ENCODE measurements around the gene MAMLD1.

Gene MAMLD1

DNA sequence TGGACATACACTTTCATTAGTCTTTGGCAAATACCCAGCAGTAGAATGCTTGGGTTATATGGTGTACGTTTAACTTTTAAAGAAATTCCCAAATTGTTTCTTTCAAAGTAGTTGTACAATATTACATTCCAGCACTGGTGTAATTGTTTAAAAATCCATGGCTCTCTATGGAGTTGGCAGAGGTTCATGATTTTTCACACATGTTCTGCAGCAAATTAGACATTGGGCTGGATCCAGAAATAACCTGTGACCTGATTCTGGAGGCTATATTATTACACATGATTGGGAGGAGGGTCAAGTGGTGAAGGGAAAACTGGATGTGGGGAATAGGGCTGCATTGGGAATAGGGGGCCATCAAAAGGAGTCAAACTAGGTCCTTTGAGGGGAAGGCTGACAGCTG, 41.9 kb downstream of the MAMLD1 start:
- DNase-seq: no peak

DNA sequence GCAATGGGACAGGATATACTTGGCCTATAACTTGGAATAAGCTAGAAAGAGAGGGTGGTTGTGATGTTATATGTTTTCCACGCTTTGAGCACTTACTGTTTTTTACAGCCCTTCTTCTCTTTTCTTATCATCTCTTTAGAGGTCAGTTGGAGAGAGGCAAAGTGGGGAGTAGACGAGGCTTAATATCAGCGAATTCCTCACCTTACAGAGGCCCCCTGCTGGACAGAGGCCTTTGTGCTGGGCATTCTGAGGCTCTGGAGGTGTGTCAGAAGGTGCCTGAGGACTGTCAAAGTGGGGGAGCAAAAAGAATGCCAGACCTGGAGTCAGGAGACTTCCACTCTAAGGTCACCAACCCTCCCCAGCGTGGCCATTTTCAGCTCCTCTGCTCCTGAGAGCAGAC, 42.5 kb downstream of the MAMLD1 start:
- no peak for DNase-seq

DNA sequence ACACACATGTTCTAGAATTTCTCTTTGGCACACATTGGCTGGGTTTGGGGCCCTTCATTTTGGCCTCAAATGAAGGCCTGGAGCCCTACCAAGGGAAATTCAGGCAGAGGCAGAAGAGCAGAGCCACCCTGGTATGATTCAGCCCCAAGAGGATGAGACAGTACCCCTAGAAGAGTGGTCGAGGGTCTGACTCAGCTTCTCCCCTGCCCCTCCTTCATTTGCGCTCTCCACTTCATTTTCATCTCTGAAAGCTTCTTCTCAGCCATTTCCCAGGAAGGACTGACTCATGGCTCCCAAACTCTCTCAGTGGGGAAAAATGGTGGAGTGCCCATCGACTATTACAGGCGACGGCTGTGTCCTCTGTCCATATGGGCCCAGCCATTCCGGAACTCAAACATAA, 43.5 kb downstream of the MAMLD1 start:
- DNase-seq: no peak

DNA sequence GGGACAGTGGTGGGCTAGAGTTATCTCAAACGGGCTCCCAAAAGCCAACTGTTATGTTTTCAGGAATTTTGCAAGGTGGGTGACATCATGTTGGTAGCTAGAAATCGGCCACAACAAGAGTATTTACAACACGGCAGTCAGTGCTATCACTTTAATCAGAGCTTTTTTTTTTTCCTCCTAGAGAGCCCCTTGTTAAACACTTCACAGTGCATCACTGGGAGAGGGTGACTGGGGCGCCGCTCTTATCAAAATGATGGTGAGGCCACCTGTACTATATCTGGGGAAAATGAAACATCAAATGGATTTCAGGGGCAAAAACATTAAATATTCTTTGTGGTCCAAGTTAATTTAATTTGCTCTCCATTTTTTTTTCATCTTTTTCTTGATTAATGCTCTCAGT, 44.9 kb downstream of the MAMLD1 start:
- DNase-seq: no peak

DNA sequence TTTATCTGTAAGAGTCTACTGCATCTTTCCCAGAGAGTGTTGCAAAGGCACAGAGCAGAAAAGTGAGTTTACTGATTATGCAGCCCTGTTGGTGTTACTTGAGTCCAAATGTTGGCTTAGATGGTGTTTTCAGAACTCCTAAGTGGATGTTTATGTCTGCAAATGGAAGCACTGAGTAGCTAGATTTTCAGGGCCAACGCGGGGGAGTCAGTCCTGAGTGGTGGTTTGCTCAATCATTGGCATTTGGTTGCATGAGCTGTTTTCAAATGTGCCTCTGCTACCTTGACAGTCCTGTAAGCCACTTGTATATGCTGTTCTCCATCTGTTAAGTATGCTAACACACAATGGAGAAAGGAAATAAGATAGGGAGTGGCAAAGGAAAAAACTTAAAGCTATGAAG, 45.4 kb downstream of the MAMLD1 start:
- DNase-seq: no peak

DNA sequence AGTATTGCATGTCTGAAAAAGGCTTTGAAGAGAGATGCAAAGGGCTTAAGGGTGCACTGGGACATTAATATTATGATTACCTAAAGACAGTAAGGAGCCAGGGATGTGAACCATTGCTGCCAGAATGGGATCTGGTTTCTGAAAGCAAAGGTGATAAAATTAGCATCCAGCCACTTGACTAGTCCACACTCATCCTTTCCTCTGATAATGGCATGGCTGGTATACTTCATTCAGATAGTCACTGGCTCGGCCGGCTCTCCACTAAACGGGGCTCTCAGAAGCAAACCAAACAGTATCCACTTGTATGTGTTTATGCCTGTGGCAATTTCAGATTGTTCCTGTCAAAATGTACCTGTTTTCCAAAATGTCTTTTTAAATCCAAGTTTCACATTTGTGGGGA, 46.4 kb downstream of the MAMLD1 start:
- no peak for DNase-seq

DNA sequence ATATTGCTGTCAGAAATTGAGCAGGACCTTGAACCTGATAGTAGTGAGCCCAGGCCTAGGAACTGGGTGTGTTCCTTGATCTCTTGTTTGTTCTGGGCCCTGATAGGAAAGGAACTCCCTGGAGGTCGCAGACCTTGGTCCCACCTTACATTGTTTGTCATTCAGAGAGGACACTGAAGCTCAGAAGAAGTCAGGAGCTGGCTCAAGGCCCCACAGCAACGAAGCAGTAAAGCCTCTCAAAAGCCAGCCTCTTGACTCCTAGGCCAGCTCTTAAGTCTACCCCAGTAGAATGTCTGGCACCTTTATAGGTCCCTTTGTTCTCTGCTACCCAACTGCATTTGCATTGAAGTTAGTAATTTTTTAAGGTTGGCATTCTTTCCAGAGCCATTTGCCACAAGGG, 46.8 kb downstream of the MAMLD1 start:
- DNase-seq: no peak

DNA sequence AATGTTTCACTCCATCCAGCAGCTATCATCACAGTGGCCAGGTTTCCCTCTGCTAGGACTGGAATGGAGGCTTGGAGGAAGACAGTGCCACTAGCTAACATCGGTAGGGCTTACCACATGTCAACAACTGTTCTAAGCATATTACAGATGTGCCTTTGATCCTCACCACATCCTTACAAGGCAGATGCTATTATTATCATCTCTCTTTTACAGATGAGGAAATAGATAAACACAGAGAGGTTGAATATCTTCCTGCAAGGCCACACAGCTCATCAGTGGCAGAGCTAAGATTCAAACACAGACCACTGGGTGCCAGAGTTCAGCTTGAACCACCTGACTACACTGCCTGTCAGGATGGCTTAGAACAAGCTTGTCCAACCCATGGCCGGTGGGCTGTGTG, 47.4 kb downstream of the MAMLD1 start:
- DNase-seq: no peak

DNA sequence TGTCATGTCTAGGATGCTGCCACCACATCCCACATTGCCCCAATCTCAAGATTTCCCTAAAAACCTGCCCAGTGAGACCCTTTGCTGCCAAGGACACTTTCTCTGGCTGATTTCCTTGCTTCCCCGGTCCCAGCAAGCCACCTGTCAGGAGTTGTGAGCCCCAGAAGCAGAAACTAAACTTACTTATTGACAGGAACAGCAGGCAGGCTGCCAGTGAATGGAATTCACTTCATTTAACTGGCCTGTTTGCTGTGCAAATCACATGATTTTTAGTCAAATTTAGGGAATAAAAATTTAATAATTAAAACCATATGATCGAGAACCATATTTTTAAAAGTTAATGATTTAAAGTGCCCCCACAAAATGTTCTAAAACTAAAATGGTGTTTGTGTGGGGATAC, 48.5 kb downstream of the MAMLD1 start:
- DNase-seq: no peak

DNA sequence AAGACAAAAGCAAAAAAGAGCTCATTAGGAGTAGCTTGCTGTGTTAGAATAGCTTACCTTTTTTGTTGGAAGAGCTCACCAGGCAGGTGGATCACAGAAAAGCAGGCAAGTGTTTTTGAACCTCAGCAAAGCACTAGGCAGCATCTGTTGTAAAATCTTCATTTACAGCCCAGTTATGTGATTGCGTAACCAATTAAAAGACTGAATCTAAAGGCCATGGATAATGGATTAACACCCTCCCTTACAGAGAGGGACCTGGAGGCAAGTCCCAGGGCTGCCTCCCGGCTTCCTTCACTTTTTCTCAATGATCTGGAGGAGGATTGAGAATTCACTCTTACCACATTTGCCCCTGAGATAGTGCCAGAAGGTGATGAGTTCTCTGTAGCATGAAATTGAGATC, 51.1 kb downstream of the MAMLD1 start:
- no peak for DNase-seq

DNA sequence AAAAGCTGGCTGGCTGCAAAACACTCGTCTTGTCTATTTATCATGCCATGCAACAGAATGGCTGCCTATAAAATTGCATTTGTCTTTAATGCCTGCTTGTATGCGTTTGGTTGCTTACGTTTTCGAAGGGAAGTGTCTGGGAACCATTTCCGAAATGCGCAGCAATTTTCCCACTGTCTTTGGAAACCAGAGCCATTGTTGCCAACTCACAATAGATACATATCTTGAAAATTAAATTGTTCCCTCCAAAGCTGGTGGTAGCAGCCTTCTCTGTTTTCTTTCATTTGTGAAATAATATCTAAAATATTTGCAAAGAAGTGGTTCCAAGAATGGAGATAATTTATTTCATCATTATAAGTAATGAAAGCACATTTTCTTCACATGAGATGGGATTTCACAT, 53.4 kb downstream of the MAMLD1 start:
- no peak for DNase-seq

DNA sequence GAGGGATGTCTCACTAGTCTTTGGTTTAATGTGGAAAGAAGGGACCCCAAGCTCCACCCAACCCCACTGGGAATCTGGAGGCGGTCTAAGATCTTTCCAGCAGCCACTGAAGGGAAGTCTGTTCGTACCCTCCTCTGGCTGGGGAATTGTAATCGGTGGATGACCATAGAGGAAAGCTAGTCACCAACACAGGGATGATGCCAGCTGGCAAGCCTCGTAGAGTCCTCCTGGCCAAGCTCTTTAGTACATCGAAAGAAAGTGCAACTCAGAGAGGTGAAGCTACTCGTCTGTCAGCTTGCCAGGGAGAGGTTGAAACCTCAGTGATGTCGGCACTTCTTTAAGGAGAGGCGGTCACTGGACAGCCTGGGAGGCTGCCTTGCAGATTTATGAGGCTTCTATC, 58.7 kb downstream of the MAMLD1 start:
- DNase-seq: peak in 5 of 51 donors; percentile 1 to 7 (median 2)

DNA sequence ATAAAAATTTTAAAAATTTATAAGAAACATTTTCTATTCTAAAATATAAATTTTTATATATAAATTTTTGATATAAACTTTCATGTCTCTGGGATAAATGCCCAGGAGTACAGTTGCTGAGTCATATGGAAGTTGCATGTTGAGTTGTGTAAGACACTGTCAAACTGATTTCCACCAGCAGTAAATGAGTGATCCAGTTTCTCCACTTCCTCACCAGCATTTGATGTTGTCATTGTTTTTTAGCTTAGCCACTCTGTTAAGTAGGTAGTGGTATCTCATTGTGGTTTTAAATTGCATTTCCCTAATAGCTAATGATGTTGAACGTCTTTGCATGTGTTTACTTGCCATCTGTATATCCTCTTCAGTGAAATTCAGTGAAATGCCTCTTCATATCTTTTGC, 66.5 kb downstream of the MAMLD1 start:
- no peak for DNase-seq

DNA sequence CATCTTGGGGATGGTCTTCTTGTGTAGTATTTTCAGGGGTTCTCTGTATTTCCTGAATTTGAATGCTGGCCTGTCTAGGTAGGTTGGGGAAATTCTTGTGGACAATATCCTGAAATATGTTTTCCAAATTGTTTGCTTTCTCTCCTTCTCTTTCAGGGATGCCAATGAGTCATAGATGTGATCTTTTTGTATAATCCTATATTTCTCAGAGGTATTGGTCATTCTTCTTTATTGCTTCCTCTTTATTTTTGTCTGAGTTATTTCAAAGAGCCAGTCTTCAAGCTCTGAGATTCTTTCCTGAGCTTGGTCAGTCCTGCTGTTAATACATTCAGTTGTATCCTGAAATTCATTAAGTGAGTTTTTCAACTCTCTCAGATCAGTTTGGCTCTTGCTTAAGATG, 73.1 kb downstream of the MAMLD1 start:
- DNase-seq: no peak

DNA sequence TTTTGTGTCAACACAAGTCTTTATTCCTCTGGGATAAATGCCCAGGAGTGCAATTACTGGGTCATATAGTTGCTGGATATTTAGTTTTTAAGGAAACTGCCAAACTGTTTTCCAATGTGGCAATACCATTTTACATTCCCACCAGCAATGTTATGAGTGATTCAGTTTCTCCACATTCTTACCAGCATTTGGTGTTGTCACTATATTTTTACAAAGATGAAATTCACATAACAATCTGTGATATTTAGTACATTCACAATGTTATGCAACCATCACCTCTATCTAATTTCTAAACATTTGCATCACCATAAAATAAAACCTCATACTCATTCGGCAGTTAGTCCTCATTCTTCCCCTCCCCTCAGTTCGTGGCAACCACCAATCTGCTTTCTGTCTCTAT, 75.0 kb downstream of the MAMLD1 start:
- DNase-seq: no peak

DNA sequence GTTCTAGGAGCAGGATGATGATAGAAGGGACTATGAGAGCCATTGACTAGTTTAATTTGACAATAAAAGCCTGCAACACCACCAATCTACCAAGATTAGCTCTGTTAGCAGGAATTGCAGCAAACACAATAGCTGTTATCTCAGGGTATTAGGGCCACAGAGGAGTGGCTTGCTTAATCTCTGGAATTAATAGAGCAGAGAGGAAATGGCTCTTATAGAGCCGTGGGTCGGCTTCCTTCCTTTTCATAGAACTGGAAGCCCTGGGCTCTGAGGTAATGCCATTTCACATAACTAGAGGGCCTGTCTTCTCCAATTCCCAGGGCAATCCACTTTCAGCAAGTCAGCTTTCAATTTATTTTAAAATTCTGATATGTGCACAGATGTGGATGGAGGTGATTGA, 83.0 kb downstream of the MAMLD1 start:
- DNase-seq: no peak

DNA sequence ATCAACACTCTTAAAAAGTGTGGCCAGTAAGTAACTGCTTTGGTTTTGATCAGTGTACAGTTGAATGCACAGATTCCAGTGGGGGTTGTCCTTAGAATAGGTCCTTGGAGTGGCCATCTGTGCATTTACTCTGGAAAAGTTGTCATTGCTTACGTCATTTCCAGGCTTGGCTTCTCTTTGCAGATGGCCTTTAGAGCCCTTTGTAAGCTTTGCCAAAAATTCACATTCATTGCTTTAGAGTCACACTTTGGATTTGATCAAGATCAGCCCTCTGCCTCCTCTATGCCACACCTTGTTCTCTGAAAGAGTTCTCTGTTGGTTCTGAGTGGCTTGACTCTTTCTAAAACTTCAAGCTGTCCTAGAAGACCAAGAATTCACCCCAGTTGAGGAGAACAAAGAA, 83.9 kb downstream of the MAMLD1 start:
- DNase-seq: no peak

DNA sequence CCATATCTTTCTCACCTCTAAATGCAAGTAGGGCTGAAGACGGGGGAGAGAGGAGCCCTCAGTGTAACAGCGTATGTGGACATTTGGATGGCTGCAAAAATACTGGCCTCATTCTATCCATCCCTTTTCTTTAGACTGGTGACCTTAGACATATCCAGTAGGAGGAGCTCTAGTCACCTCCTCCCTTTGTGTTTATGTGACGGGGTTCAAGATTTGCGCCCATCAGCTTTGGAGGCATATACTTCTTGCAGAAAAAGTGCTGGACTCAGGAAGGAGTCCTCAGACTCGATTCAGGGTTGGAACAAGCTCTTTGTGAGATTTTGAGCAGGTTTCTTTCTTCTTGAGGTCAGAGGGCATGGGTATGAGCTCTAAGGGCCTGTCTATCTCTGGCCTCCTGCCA, 86.2 kb downstream of the MAMLD1 start:
- DNase-seq: no peak

DNA sequence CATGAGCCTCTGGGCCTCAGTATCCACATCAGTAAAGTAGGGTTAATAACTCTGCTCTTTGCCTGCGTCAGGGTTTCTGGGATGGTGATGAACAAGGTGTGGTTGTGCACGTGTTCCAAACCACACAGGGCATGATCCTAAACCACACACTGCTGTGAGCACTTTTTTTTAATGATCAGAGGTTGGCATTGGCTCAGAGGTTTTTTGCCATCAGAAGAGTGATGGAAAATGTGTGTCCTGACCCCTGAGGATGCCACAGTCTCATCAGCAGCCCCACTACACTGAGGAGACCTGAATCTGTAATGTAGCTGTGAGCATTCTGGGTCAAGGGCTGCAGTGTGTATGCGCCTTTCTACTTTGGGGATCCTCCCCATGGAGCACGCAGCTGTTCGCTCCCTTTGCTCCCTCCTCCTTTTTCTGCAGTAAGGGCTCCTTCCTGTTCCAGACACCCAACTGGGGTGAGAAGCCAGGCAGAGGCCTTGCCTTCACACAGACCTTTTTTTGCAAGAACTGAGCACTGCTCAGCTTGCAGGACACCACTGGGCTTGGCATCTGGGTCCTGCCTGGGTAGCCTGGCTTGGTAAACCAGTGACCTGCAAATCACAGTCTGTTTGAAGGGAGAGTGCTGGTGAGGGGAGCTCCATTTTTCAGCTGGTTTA, 87.5 kb downstream of the MAMLD1 start:
- DNase-seq: no peak

DNA sequence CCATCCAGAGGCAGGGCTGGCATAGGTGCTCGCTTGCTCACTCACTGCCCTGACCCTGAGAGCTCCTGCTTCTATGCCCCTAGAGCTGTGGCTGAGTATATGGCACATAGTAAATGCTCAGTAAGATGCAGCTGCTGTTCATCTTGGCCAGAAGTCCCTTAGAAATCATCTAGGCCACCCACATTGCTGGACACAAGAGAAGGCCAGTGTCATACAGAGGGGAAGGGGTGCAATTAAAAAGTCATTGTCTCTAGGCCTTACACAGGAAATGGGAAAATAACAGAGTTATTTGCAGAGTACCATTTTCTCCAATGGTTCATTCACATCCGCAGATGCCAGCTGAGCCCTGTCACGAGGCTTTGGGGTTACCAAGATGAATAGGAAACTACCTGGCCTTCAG, 88.8 kb downstream of the MAMLD1 start:
- no peak for DNase-seq

DNA sequence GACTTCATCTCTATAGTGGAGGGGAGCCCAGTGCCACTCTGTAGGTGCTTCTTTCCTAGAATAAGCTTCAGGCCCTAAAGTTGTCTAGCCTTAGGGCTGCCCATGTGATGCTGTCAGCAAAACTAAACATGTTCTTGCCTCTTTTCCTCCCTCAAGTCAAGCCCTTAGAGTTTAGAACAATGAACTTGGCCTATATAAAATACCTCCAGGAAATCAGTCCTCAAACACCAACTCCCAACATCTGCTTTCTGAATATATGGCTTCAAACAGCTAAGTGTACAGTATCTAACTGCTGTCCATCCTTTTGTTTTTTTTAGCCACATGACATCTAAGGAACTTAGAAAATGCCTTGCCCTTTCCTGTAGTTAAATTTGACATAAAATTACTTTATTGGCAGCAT, 91.0 kb downstream of the MAMLD1 start:
- no peak for DNase-seq

DNA sequence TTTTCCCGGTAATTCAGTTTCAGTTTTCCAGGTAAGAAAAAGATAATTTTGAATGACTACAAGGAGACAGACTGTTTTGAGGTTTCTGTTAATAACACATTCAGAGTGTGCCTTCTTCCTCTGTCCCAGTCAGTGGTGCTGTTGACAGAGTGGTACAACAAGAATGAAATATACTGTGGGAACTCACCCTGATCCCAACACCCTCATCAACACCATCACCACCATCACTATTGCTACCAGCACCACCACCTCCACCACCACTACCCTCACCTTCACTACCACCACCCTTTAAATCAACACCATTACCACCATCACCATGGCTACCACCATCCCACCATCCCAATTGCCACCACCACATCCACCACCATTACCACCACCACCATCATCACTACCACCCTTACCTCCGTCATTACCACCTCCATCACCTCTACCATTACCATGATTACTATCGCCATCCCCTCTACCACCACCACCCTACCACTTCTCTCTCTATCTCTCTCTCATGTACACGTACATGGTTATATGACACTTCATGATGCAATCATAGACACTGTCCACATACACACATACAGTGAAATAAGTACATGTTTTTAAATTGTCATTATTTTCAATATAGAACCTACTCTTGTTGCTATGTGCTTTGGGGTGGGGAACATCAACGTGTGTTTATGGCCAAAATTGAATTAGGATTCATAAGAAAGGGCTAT, 91.5 kb downstream of the MAMLD1 start:
- no peak for DNase-seq

DNA sequence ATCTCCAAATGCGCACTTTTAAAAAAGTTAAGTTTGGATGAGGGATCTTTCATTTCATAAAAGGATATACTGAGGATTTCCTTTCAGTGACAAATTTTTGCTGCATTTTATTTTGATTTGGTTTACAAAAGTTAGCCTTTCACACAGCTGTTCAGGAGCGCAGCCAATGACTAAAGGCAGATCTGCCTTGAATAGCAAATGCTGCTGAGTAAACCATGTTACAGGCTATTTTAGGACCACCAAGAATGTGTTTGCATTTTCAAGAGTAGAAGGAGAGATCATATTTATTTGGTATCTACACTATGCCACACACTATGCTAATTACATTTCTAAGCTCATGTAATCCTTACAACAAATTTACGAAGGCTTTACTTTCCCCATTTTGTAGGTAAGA, 92.1 kb downstream of the MAMLD1 start:
- no peak for DNase-seq

DNA sequence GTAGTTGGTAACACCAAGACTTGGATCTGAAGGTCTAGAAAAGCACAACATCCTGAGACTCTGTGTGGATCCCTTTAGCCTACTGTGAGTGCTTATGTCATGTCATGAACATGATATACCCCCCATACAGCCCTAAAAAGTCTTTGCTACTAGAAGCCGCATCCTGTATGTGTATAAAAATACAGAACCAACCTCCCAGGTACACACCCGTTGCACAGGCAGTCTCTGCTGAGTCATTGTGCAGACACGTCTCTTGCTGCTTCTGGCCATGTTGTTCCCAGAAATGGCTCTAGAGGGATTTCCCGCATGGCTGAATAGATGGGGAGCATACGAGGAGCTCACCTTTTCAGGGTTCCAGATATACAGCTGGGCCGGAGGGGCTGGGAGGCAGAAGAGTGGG, 93.3 kb downstream of the MAMLD1 start:
- no peak for DNase-seq
